SK-MEL-5 (cell line): Measurements from ENCODE around the gene PDPK1. TPM values are rescaled to one million over a fixed set of nuclear protein-coding genes. Genes with fewer than 3 reads are reported as not detected.

Source experiments
- DNase-seq: peaks from one replicate; pipeline ENCODE4 v3.0.0-alpha.2; 2016; ENCODE audit warnings: low read depth, low spot score
- in situ Hi-C: cut with HindIII; loops from 2 replicates; pipeline ENCODE4 v1.10.0; 2016; ENCODE audit warnings: low sequenced_read_pairs, high pct_unique_total_duplicates, low pct_unique_long_range_greater_than_20kb
- polyA plus RNA-seq, 2 experiments: library from polyadenylated mRNA; depleted of rRNA; stranded (reverse); fragments of >200 nt; gene quantifications; 2 replicates each; pipeline ENCODE4 v1.2.3, GENCODE V29; 2015
- total RNA-seq: library from RNA; depleted of rRNA; stranded (reverse); fragments of >200 nt; shearing (Covaris generic); gene quantifications from 2 replicates; pipeline ENCODE4 v1.2.3, GENCODE V29; 2014; rRNA removed

Gene PDPK1
- total RNA-seq: 12.3 and 16.3 TPM in 2 replicates
- 23.9 and 31.6 TPM in 2 replicates for polyA plus RNA-seq (2015; cell fraction: cytosol; rRNA removed)
- polyA plus RNA-seq (2015; cell fraction: nucleus; rRNA removed): 23.1 and 40.0 TPM in 2 replicates

GRCh38 chr16:2537451-2538379, at the start of gene PDPK1:
PDPK1 (plus strand) TSS chr16:2538021; CDS start chr16:2538113, 92 bp downstream.
- DNase-seq: peak; percentile 92
- in situ Hi-C loops: no loop called here

- no peak for DNase-seq
- in situ Hi-C loops: no loop called here
Measured at GRCh38 chr16:2489581-2489980, 48.2 kb upstream of the PDPK1 start.

- in situ Hi-C loops: no loop called here
Measured at GRCh38 chr16:2490190-2491105, 47.4 kb upstream of the PDPK1 start.

GRCh38 chr16:2492292-2492691, 45.5 kb upstream of the PDPK1 start:
- in situ Hi-C loops: no loop called here

More at GRCh38 chr16:2490190-2491105, 47.4 kb upstream of the PDPK1 start:
- DNase-seq: no peak

GRCh38 chr16:2493605-2494004, 44.2 kb upstream of the PDPK1 start:
- in situ Hi-C loops: no loop called here

More at GRCh38 chr16:2492292-2492691, 45.5 kb upstream of the PDPK1 start:
- no peak for DNase-seq

DNA sequence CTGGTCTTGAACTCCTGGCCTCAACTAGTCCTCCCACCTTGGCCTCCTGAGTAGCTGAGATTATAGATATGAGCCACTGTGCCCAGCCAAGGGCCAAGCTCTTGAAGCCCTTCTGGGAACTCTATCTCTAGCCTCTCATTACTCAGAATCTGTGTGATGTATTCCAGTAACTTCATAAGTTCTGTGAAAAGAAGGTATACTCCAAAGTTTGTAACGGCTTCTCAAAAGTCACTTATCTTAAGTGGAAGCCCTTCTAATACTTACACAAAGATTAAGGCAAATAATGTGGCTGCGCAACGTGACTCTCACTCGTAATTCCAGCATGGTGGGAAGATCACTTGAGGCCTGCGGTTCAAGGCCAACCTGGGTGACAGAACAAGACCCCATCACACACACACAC, 43.2 kb upstream of the PDPK1 start:
- DNase-seq: no peak
- in situ Hi-C loops: no loop called here

More at GRCh38 chr16:2493605-2494004, 44.2 kb upstream of the PDPK1 start:
- DNase-seq: no peak

DNA sequence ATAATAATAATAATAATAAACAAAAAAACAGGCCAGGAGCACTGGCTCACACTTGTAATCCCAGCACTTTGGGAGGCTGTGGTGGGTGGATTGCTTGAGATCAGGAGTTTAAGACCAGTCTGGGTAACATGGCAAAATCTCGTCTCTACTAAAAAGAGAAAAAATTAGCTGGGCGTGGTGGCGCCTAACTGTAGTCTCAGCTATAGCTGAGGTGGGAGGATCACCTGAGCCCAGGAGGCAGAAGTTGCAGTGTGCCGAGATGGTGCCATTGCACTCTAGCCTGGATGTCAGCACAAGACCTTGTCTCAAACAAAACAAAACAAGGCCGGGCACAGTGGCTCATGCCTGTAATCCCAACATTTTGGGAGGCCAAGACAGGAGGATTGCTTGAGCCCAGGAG, 42.8 kb upstream of the PDPK1 start:
- in situ Hi-C loops: no loop called here
- DNase-seq: no peak

GRCh38 chr16:2496223-2497115, 41.4 kb upstream of the PDPK1 start:
- DNase-seq: no peak
- in situ Hi-C loops: no loop called here

DNA sequence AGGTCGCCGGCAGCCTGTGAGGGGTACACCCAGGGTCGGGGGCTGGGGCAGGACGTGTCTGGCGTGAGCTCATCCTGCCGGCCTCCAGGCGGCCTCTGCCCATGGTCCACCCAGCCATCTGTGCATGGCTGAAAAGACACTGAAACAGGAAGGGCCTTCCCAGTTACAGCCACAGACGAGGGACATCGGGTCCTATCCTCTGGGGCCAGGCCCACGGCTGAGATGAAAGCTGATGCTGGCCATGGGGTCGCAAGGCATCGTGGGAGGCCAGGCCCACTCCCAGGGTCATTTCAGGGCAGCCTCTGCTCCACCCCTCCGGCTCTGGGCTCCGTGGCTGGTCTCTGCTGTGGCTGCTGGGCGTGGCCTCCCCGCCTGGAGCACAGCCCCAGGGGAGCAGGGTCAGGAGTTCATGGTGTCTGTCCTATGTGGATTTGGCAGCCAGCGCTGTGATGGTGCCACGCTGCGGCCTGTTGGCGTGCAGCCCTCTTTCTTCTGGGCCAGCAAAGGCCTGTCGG, 40.6 kb upstream of the PDPK1 start:
- in situ Hi-C loops: no loop called here
- no peak for DNase-seq

DNA sequence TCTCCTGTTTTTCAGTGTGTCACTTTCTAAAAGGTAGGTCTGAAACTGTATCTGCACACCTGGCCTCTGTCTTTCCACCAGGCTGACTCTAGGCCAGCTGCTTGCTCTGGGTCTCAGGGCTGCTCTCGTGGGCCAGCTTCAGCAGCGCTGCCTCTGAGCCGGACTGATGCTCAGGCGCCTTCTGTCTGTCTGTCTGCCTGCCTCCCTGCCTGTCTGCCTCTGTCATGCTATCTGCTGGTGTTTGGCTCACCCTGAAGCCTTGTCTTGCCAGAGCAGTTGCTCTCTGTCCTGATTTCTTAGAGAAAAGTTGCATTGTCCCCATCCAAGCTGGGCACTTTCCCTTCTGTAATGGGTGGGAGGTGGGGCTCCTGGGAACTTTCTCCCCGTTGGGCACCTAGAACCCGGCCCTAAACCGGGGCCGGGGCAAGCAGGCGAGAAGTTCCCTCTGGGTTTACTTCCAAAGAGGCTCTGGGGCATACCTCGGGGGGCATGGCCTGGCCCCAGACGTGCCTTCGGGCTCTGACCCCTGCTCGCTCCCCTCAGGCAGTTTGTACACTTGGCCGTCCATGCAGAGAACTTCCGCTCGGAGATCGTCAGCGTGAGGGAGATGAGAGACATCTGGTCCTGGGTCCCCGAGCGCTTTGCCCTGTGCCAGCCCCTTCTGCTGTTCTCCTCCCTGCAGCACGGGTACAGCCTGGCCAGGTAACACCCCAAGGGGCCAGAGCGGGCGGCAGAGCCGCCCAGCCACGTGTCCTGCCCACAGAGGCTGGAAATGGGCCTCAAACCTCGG, 39.9 kb upstream of the PDPK1 start:
- in situ Hi-C loops: no loop called here
- DNase-seq: no peak

GRCh38 chr16:2498531-2499253, 39.1 kb upstream of the PDPK1 start:
- in situ Hi-C loops: no loop called here
- no peak for DNase-seq

- no peak for DNase-seq
Measured at GRCh38 chr16:2499454-2499853, 38.4 kb upstream of the PDPK1 start.

DNA sequence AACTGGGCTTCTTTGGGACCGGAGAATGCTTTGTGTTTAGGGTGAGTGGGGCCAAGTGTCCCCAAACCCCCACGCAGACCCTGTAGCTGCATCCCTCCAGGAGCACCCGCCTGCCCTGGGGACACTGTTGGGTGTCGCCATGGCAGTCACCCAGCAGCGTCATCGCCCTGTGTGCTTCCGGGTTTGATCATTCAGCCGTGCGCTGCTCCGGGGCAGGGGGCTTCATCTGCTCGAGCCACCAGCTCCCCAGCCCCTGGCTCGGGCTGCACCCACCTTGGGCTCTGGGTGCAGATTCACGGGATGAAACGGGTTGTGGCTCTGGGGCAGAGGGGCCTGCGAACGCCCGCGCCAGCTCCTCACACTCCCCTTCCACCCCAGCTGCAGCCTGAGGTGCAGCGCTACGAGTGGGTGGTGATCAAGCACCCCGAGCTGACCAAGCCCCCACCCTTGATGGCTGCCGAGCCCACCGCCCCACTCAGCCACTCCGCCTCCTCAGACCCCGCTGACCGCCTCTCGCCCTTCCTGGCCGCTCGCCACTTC, 37.9 kb upstream of the PDPK1 start:
- in situ Hi-C loops: no loop called here
- DNase-seq: no peak

More at GRCh38 chr16:2499454-2499853, 38.4 kb upstream of the PDPK1 start:
- in situ Hi-C loops: no loop called here

GRCh38 chr16:2500430-2500917, 37.3 kb upstream of the PDPK1 start:
- DNase-seq: no peak
- in situ Hi-C loops: no loop called here
